Type B pancreatic cell (in vitro differentiated cells): ENCODE measurements around the gene PTCSC3. TPM values are rescaled to one million over a fixed set of nuclear protein-coding genes. Genes with fewer than 3 reads are reported as not detected.

Experiments
- DNase-seq: peaks from one replicate; pipeline ENCODE4 v3.0.0; 2021; ENCODE audit warnings: mixed read lengths; ENCODE audit not compliant: unreplicated experiment; ENCODE audit errors: extremely low spot score
- H3K27ac Mint-ChIP-seq: 2 replicates; pipeline ENCODE4 v1.8.0; 2021; ENCODE audit warnings: mild to moderate bottlenecking, mixed read lengths
- H3K27me3 Mint-ChIP-seq: 2 replicates; pipeline ENCODE4 v1.8.0; 2021; ENCODE audit warnings: mixed read lengths
- H3K36me3 Mint-ChIP-seq: 2 replicates; pipeline ENCODE4 v1.8.0; 2021; ENCODE audit warnings: mixed read lengths
- H3K4me1 Mint-ChIP-seq: one replicate; pipeline ENCODE4 v1.8.0; 2021; ENCODE audit warnings: mixed read lengths; ENCODE audit not compliant: unreplicated experiment
- H3K4me3 Mint-ChIP-seq: 2 replicates; pipeline ENCODE4 v1.8.0; 2021; ENCODE audit warnings: mild to moderate bottlenecking, mixed read lengths
- H3K9me3 Mint-ChIP-seq: 2 replicates; pipeline ENCODE4 v1.8.0; 2021; ENCODE audit warnings: mixed read lengths
- total RNA-seq: library from RNA; stranded (reverse); gene quantifications from 2 replicates; pipeline ENCODE4 v1.2.1, GENCODE V29; 2021; ENCODE audit warnings: low replicate concordance
- TF ChIP-seq, protein P1 (sequence below): fragments of 200-600 bp; sonication (generic); conservative IDR thresholded peaks from 2 replicates; pipeline ENCODE4 v1.5.0; 2021; ENCODE audit warnings: antibody characterized with exemption, mild to moderate bottlenecking

Gene PTCSC3
- total RNA-seq, 1 donor from 2014 or later = not detected

- Mint-ChIP-seq H3K36me3 (no peaks in the 10 kb centered on the region), H3K4me3 (no peak overlapping the region), H3K4me1 (peaks cover 5% of the 10 kb centered on the region), H3K27ac (no peak overlapping the region), H3K27me3 (peaks cover 43% of the 10 kb centered on the region), H3K9me3 (peaks cover 3% of the 10 kb centered on the region)
- TF ChIP-seq, protein P1, sequence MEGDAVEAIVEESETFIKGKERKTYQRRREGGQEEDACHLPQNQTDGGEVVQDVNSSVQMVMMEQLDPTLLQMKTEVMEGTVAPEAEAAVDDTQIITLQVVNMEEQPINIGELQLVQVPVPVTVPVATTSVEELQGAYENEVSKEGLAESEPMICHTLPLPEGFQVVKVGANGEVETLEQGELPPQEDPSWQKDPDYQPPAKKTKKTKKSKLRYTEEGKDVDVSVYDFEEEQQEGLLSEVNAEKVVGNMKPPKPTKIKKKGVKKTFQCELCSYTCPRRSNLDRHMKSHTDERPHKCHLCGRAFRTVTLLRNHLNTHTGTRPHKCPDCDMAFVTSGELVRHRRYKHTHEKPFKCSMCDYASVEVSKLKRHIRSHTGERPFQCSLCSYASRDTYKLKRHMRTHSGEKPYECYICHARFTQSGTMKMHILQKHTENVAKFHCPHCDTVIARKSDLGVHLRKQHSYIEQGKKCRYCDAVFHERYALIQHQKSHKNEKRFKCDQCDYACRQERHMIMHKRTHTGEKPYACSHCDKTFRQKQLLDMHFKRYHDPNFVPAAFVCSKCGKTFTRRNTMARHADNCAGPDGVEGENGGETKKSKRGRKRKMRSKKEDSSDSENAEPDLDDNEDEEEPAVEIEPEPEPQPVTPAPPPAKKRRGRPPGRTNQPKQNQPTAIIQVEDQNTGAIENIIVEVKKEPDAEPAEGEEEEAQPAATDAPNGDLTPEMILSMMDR = no peak
- DNase-seq = no peak
Measured at GRCh38 chr14:36221112-36221511, 44.6 kb upstream of the PTCSC3 start.

- TF ChIP-seq, protein P1 = no peak
- Mint-ChIP-seq H3K4me3 (no peak overlapping the region), H3K27ac (no peak overlapping the region), H3K36me3 (no peaks in the 10 kb centered on the region), H3K4me1 (peaks cover 9% of the 10 kb centered on the region), H3K9me3 (no peaks in the 10 kb centered on the region), H3K27me3 (peaks cover 38% of the 10 kb centered on the region)
- DNase-seq = no peak
Measured at GRCh38 chr14:36217732-36218131, 41.2 kb upstream of the PTCSC3 start.

DNA sequence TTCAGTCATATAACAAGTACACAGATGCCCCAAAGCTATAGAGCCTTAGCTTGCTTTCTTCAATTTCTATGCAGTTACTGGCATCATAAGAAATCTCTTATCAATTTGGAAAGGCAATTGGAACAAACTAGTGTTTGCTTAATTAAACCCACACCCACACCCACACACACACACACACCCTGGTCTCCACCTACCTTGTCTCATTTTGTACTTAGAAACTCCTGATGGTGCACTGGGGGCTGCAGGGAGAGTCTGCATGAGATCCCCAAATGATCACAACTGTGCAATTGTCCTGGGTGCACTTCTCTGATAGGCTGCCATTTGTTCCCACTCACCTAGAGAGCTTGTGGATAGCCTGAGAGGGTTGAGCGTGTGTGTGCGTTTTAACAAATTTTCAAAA, 40.5 kb upstream of the PTCSC3 start:
- H3K4me1 Mint-ChIP-seq = peaks cover 9% of the 10 kb centered on the region
- H3K27ac Mint-ChIP-seq = no peak overlapping the region
- TF ChIP-seq, protein P1 = no peak
- H3K4me3 Mint-ChIP-seq = no peak overlapping the region
- H3K9me3 Mint-ChIP-seq = no peaks in the 10 kb centered on the region
- H3K36me3 Mint-ChIP-seq = no peaks in the 10 kb centered on the region
- DNase-seq = no peak
- H3K27me3 Mint-ChIP-seq = peaks cover 40% of the 10 kb centered on the region

DNA sequence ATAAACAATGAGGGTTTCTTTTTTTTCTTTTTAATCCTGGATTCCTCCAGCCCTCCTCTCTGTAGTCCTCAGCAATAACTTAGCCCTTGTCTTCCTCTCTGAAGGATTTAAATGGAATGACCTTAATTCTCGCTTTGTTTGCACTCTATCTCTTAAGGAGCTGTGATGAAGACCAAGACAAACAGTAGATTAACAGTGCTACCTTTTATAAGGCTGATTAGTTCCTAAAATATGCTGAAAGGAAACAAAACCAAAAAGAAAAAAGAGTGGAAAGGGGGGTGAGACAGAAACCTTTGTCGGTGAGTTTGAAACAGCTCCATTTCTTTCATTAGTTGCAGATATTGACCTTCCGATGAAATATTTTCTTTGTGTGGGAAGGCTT, 38.7 kb upstream of the PTCSC3 start:
- DNase-seq = no peak
- Mint-ChIP-seq H3K4me3 (no peak overlapping the region), H3K27me3 (peaks cover 37% of the 10 kb centered on the region), H3K27ac (no peak overlapping the region), H3K4me1 (peaks cover 4% of the 10 kb centered on the region), H3K36me3 (no peaks in the 10 kb centered on the region), H3K9me3 (no peaks in the 10 kb centered on the region)
- TF ChIP-seq, protein P1 = no peak

DNA sequence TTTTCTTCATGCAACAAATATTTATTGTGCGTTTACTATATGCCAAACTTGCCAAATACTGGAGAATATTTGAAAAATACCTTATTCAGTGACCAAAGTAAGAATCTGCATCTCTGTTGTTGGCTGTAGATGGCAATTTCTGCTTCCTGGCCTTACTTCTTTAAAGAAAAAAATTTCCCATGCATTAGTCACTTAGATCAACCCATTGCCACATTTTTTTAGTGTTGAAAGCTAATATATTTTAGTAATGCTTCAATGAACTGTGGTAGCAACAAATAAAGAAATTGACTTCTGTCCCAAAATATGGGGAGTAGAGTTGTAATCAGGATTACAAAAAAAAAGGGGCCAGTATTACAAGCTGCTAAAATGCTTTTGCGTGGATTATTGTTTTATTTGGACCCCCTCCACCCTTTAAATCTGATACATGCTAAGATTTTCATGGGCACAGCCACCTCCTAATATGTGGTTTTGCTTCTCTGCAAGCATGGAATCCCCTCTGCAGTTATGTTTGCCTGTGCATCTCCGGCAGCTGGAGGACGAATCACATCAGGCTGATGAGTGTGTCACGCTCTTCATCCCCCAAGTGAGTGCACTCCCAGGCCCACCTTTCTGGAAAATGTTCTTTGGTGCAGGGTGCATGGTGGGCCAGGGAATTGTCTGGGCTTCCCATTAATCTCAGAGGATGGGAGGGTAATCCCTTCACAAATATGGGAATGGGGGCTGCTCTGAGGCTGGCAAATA, 38.1 kb upstream of the PTCSC3 start:
- H3K4me3 Mint-ChIP-seq = no peak overlapping the region
- no peaks in the 10 kb centered on the region for H3K9me3 Mint-ChIP-seq
- H3K27ac Mint-ChIP-seq = no peak overlapping the region
- peaks cover 41% of the 10 kb centered on the region for H3K27me3 Mint-ChIP-seq
- TF ChIP-seq, protein P1 = no peak
- peaks cover 4% of the 10 kb centered on the region for H3K4me1 Mint-ChIP-seq
- H3K36me3 Mint-ChIP-seq = no peaks in the 10 kb centered on the region
- DNase-seq = no peak
